HG03135 (cell line): ENCODE data around the gene CLMP.

Experiments
- ATAC-seq: cut with Tn5 transposase; IDR thresholded peaks from one replicate; pipeline ENCODE4 v1.9.1; 2021; ENCODE audit warnings: mild to moderate bottlenecking, moderate library complexity; ENCODE audit not compliant: unreplicated experiment

Gene CLMP

DNA sequence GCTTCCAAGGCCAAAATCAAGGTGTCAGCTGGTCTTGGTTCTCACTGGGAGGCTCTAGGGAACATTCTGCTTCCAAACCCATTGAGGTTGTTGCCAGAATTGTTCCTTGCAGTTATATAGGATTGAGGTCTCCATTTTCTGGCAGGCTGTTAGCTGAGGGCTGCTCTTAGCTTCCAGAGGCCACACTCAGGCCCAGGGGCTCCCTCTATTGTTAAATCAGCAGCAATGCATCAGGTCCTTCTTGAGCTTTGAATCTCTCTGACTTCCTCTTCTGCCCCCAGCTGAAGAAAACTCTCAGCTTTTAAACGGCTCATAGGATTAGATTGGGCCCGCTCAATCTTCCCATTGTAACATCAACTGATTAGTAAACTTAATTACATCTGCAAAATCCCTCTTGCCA, 174.1 kb downstream of the CLMP start:
- no peak for ATAC-seq
